ENCODE measurements around the gene BUD23.
"Not testable (repeated sequence)": the region's sequence is repeated elsewhere in the genome, so short reads cannot be mapped to it uniquely, and the experiment has no call there.

BUD23 gene

DNA sequence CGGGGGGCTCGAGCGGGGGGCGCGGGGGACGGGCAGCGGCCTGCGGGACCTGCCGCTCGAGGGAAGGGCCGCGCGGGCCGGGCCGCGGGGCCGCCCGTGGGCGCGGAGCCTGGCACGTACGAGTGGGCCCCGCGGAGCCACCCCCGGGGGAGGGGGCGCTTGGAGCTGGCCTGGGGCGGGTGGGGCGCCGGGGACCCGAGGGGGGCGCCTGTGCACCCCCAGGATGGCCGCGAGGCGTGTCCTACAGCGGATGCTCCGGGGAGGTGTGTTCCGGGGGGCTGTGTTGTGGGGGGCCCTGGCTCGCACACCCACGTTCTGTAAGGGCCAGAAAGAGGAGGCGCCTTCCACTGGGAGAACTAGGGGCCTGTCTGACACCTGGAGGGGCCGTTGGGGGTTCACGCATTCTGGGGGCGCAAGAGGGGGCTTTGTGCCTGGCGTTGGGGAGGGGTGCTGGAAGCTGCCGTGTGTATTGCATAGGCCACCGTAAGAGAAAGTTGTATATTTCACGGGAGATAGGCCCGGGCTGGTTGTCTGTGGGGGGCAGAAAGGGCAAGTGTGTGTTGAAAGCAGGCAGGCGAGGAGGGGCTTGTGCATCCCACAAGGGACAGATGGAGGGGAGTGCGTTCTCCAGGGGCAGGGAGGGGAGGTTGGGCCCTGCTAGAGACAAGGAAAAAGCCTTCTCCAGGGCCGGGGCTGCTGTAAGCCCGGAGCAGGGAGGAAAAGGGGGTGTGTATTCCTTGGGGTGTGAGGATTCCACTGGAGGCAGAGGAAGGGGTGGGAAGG lies 15.1 kb upstream of the BUD23 start:
- no peak for DNase-seq (ENCODE audit: low read depth in 2 of 2)

DNA sequence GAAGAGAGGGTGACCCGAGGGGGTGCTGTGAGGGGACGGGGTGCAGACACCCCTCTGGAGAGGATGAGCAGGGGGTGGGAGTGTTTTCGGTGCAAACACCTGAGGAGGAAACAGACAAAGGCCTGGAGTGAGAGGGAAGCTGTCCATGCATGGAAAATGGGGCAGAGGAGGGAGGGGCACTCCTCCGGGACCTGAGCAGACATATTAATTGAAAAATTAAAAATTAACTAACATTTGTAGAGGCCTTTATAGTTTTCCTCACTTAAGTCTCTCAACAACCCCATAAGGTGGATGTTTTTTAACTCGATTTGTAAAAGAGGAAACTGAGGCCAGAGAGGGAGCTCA lies 14.5 kb upstream of the BUD23 start:
- DNase-seq (ENCODE audit: low read depth in 2 of 2), result no peak

DNA sequence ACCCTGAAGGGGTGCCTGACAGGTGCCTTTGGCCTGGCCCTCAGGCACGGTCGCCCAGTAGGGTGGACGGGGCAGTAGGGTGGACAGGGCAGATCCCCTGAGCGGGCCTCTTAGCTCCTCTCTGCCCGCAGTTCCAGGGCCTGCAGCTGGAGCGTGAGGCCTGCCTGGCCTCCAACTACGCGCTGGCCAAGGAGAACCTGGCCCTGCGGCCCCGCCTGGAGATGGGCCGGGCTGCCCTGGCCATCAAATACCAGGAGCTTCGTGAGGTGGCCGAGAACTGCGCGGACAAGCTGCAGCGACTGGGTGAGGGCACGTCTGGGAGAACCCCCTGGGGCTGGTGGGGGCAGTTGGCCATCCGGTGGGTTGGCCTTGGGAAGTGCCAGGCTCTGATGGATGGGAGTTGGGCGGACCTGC lies 14.1 kb upstream of the BUD23 start:
- no peak for DNase-seq (ENCODE audit: low read depth in 2 of 2)

DNA sequence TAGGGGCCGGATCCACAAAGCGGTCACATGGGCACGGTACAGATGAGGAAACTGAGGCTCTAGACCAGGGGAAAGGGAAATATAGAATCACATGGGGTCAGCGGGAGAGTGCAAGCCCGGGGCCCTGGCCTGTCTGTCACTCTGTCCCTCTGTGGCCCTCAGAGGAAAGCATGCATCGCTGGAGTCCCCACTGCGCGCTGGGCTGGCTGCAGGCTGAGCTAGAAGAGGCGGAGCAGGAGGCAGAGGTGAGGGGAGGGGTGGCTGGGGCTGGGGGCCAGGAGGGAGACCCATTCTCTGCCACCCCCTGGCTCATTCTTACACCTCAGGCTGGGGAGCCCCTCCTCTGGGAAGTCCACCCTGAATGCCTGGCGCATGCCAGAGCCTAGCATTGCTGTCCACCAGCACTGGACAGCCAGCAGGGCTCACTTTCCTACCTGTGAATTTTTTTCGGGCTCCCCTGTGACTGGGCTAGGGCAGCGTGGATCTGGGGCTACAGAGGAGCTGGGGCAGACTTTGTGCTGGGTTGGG lies 13.5 kb upstream of the BUD23 start:
- DNase-seq (ENCODE audit: low read depth in 2 of 2), result no peak

DNA sequence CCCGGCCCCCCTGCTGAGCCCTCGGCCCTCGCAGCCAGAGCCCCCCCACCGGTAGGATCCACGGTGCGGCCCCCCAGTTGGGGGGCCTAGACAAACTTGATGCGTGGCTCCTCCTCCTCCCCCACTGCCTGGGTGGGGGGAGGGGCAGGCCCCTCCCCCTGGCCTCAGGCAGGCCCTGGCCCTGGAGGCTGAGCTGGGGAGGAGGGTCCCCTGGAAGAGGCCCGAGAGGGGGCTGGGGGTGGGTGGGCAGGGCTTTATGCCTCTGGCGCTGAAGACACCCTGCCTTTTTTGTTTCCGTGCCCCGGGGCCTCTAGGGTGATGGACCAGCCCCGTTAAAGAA lies 12.1 kb upstream of the BUD23 start:
- DNase-seq (ENCODE audit: low read depth in 2 of 2), result no peak

DNA sequence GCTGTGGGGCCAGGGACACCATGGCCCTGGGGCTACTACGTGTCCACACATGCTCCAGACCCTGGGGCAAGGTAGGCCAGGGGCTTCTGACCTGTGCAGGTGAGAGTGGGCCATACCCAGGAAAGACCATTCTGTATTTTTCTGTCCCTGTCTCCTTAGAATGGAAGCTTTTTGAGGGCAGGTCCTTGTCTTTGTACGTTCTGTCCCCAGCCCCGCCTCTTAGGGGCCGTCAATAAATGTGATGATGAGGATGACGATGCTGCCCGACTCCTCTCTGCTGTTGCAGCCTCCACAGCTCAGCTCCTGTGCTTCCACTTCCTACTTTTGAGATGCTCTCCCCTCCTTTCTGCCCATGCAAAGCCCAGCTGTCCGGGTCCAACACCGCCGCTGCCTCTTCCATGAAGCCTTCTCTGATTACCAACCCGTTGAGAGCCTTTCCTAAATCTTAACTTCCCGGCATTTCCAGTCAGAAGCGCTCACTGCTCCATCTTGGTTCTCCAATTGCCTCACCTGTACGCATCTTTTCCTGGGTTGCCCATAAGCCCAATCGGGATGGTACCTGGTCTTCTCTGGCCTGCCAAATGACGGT lies 11.4 kb upstream of the BUD23 start:
- no peak for DNase-seq (ENCODE audit: low read depth in 2 of 2)

DNA sequence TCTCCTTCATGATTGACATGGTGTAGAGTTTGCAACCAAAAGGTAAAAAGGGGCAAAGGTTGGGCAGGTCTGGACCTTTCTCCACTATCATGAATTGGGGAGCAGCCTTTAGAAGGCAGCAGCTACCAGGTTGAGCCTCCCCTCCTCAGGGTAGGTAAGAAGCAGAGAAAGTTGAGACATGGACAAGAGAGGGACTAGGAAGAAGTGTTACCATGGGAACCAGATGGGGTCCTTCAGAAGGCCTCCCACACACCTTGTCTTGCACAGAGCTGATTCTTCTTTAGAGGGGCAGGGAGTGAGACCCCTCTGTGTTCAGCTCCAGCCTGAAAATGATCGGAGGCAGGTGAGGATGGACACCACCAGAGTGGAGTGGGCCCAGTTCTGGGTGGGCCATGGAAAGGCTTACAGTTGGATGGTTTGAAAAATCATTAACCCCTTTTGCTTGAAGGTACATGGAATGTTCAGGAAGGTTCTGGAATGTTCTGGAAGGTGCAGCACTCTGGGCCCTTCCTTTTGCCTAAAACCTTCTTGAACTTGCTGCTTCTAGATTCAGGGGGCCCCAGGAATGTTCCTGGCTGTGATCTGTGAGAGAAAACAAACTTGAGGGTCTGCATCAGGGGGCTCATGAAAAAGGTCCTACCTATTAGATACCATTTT lies 8.8 kb upstream of the BUD23 start:
- DNase-seq (ENCODE audit: low read depth in 2 of 2), result no peak

DNA sequence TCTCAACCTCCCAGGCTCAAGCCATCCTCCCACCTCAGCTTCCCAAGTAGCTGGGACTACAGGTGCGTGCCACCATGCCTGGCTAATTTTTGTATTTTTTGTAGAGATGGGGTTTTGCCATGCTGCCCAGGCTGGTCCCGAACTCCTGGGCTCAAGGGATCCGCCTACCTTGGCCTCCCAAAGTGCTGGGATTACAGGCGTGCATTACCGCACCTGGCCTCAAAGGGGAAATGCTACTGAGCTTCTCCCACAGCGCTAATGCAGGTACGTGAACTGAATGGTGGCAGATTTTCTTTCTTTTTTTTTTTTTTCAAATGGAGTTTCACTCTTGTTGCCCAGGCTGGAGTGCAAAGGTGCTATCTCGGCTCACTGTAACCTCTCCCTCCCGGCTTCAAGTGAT lies 7.3 kb upstream of the BUD23 start:
- DNase-seq (ENCODE audit: low read depth in 2 of 2), result not testable (repeated sequence)

DNA sequence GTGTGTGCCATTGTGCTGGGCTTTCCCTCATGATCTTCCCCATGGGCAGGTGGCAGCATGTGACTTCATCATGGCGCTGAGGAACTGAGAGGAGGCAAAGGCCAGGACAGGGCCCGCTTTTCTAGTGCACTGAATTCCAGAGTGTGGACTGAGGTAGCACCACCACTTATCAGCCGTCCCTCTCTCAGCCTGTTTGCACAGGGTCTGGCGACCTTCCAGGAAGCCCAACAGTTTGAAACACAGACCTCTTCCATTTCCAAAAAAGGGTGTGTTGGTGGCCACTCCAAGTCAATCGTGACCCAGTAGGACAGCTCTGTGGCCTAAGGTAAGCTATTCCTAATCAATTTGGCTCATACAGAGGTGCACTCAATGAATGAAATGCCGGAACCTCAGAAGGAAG lies 4.5 kb upstream of the BUD23 start:
- DNase-seq (ENCODE audit: low read depth in 2 of 2), result no peak

DNA sequence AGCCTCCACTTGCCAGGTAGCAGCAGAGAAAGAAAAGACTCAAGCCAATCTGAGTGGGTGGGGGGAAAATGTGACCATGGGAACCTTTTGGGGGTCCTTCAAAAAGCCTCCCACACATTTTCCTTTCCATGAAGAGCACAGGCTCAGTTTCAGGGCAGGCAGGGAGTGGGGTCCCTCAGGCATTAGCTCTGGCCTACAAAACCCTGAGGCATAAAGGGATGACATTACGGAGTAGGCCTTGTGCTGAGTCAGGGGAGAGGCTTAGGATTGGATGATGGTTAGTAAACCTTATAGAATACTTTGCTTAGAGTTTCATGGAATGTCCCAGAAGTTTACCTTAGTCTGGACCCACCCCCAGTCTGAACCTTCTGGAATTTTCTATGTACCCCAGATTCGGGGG lies 3.7 kb upstream of the BUD23 start:
- no peak for DNase-seq (ENCODE audit: low read depth in 2 of 2)

DNA sequence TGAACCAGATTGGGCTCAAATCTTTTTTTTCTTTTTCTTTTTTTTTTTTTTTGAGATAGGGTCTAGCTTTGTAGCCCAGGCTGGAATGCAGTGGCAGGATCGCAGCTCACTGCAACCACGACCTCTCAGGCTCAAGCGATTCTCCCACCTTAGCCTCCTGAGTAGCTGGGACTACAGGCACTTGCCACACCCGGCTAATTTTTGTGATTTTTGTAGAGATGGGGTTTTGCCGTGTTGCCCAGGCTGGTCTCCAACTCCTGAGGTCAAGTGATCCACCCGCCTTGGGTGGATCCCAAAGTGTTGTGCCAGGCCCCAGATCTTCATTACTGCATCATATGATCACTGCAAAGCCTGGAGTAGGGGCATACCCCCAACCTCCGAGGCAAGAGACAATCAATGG lies 2.9 kb upstream of the BUD23 start:
- no peak for DNase-seq (ENCODE audit: low read depth in 2 of 2)

DNA sequence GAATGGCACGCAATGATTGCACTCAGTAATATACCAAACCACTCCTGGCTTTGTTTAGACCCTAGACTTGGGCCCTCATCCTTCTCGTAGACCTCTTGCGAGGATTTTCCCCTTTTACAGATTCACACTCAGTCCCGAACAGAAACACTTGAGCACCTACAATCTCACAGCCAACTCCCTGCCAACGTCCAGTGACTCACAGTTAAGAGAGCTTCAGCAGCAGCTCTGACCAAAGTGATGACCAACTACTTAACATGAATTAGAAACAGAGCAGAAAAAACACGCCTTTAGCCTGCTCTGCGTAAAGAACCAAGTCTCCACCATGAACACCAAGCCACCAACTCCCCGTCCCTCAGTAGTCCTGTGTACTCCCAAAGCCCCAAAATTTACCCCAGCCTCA lies 2.4 kb upstream of the BUD23 start:
- no peak for DNase-seq (ENCODE audit: low read depth in 2 of 2)

DNA sequence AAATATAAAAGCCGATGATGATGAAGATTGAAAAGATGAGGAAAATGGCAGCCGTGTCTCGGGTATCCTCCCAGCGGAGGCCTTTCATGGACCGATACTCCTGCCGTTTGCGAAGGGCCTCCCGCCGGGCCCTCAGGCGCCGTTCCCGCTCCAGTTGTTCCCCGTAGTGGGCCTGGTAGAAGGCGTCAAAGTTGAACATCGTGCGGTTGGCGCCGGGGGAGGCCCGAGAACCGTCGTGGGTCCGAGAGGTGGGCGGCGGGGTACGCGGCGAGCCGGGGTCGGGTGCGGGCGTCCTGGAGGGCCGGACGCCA lies 697 bp upstream of the BUD23 start:
- DNase-seq (ENCODE audit: low read depth in 2 of 2), result no peak

DNA sequence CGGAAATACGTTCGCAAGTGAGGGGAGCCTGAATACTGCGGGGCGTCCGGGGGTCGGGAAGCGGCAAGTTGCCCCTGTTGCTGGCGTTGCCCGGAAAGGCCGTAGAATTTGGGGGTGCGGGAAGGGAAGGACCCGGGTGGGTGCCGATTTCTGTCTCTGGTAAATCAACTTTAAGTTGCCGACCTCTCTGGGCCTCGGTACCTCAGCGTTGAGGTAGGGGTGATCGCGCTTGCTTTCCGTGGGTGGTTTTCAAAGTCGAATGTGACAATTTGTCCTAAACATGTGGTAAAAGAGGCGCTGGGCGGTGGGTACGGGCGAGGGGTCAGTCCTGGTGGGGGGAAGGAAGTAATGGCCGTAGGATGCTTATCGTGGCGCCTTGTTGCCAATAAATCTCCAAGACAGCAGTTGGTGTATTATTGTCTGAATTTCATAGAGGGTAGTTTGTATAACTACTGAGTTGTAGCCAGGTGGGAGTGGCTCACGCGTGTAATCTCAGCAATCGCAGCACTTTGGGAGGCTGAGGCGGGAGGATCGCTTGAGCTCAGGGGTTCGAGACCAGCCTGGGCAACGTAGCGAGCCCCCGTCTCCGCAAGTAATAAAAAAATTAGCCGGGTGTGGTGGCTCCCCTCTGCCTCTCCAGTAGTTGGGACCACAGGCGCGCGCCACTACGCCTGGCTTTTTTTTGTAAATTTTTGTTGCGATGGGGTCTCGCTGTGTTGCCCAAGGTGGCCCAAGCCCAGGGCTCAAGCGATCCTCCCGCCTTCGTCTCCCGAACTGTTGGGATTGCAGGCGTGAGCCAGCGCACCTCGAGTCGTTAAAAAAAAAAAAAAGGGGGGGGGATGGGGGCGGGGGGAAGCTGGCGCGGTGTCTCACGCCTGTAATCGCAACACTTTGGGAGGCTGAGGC lies 644 bp downstream of the BUD23 start:
- DNase-seq (ENCODE audit: low read depth in 2 of 2), result no peak

DNA sequence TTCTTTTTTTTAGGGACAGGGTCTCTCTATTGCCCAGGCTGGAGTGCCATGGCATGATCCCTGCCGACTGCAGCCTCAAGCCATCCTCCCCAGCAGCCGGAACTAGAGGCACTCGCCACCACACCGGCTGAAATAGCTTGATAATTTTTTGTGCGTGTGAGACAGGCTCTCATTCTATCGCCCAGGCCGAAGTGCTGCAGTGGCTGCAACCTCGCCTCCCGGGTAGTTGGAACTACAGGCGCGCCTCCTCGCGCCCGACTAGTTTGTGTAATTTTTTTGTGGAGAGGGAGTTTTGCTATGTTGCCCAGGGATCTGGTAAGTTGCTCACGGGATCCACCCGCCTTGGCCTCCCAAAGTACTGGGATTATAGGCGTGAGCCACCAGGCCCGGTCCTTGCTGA lies 1.9 kb downstream of the BUD23 start:
- DNase-seq (ENCODE audit: low read depth in 2 of 2), result no peak

DNA sequence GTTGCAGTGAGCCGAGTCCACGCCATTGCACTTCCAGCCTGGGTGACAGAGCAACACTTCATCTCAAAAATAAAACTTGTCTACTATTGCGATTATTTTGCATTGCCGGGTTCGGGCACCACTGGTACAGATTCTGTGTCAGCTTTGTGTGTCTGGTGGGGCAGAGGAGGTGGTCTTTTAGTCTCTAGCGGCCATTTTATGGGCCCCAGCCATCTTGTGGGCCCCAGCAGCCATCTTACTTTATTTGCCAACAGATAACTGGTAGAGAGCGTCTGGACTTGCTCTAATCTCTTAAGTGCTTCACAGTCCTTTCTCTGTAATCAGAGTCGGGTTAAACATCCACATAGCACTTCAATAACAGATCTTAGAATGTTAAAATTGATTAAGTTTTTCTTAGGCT lies 4.9 kb downstream of the BUD23 start:
- DNase-seq (ENCODE audit: low read depth in 2 of 2), result no peak

DNA sequence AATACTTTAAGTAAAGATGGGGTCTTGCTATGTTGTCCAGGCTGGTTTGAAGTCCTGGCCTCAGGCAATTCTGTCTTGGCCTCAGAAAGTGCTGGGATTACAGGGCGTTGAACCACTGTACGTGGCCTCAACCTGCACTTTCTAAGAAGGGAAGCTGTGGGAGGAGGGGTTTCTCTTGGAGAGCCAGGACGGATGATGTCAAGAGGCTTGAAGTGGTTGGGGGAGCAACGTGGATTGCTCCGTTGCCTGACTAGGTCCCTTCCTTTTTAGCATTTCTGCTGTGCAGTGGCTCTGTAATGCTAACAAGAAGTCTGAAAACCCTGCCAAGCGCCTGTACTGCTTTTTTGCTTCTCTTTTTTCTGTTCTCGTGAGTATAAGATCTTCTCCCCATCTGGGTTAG lies 7.2 kb downstream of the BUD23 start:
- DNase-seq (ENCODE audit: low read depth in 2 of 2), result no peak

DNA sequence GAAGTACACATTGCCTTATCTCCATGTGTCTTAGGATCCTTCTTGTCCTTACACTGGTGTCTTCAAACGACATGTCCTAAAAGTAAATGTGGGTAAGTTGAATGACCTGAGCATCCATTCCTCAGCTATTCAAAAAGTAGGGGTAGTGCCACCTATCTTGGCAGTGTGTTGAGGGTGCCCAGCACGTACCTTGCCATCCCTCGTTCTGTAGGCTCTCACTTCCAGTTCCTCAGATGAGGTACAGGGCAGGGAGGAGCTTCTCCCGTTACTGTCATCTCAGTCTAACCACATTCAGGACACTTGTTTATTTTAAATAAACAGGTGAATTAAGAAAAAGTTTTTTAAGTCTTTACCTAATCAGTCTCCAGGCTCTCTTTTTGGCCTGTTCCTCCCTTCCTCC lies 13.0 kb downstream of the BUD23 start:
- no peak for DNase-seq (ENCODE audit: low read depth in 2 of 2)

DNA sequence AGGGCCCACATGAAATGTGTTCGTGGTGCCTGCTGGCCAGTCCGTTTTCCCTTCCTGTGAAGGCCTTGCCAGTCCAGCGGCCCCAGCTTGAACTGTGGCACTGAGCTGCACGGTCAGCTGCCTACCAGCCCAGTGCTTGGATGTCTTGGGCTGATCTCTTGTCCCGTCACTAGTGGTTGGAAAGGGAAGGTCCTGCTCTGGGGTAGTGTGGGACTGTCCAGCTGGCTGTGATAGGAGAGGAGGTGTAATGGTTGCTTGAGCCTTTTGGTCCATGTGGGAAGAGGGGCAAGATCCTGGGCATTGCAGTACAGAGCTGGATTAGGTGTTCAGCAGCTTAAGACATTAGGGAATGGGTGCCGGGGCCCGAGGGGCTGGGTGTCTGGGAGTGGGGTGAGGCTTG lies 15.0 kb downstream of the BUD23 start:
- DNase-seq (ENCODE audit: low read depth in 2 of 2), result no peak

DNA sequence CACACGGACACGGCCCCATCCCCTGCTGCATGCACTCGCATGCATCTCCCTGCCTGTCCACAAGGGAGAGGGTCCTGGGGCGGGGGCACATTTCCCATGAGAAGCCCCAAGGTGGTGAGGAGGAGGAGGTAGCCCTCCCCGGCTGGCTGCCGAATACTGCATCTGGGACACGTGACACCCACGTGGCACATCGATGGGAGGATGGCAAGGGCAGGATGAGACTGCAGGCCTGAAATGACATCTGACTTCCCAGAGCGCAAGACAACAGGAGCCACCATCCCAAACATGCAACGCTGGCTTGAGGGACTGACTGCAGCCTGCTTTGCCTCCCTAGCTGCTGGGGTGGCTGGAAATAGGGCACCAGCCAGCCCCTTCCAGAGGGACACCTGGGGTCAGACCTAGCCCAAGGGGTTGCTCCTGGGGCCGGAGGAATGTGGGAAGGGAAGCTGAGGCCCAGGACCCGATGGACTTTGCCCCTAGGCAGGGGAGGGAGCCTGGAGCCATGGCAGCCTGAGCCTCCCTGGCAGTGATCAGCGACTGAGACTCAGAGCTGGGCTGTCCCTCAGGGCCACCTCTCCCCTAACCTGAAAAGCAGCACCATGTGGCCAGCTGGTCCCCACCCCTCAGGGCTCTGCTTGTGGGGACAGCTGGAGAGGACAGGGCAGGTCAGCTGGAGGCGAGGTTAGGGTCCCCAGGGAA lies 16.1 kb downstream of the BUD23 start:
- DNase-seq (ENCODE audit: low read depth in 2 of 2), result no peak

DNA sequence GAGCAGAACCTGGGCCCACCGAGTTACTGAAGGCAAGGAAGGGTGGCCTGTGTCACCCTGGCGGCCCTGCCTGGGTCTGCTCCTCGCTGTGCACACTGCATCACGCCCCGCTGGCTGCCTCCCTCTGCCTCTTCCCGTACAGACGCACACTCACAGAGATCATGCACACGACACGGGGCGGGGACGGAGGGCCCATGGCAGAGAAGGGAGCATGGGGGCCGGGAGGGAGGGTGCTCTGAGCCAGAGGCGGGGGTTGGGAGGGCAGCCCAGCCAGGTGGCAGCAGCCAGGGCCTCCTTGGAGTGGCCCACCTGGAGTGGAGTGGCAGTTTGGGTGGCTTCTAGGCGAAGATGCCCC lies 16.6 kb downstream of the BUD23 start:
- DNase-seq (ENCODE audit: low read depth in 2 of 2), result no peak

DNA sequence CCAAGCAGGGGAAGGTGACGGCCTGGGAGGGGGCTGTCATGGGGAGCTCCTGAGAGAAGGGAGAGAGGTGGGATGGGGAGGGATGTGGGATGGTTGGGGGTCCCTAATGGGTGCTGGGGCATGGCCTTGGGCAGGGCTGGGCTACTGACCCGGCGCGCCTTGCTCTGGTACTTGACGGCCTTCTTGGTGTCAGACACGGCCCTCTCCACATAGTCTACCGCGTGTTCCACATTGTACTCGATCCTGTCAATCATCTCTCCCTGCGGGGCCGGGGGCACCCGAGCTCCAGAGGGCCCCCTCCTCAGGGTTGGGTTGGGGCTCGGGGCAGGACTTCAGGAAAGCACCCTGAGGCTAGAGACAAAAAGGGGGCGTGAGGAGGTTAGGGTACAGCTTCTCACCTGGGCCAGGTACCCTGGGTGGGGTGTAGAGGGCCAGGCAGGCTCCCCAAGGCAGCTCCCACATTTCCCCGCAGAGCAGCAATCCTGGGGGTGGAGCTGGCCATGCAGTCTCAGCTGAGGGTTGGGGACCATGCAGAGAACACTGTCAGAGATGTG lies 17.3 kb downstream of the BUD23 start:
- no peak for DNase-seq (ENCODE audit: low read depth in 2 of 2)

All from stimulated activated CD4-positive, alpha-beta T cell treated with anti-CD3 and anti-CD28 coated beads, Interleukin-15, amount 100 ng/mL, for 48 hours (primary cell).